SK-N-SH treated with all-trans-retinoic acid at 6 μM for 48 hours (cell line): ENCODE measurements around the gene TLN1.

ENCODE experiments used
- ATAC-seq: fragments of 200-7000 bp; cut with Tn5 transposase; 3 replicates; pipeline ENCODE4 v1.9.1; 2020; ENCODE audit warnings: mild to moderate bottlenecking, moderate library complexity
- BACH2 ChIP-seq: fragments of 250-450 bp; sonication (Bioruptor Pico); IDR thresholded peaks from 2 replicates; pipeline ENCODE4 v1.9.0; 2021; ENCODE audit warnings: mild to moderate bottlenecking, borderline replicate concordance
- CREB5 ChIP-seq: fragments of 250-450 bp; sonication (Bioruptor Pico); IDR thresholded peaks from 2 replicates; pipeline ENCODE4 v1.5.1; 2020; ENCODE audit warnings: low read depth, mild to moderate bottlenecking, moderate library complexity
- CSDC2 ChIP-seq: fragments of 250-450 bp; sonication (Bioruptor Pico); IDR thresholded peaks from 2 replicates; pipeline ENCODE4 v1.5.0; 2020; ENCODE audit warnings: mild to moderate bottlenecking, moderate library complexity
- CSRNP3 ChIP-seq: fragments of 250-450 bp; sonication (Bioruptor Pico); IDR thresholded peaks from 2 replicates; pipeline ENCODE4 v1.5.1; 2021; ENCODE audit warnings: mild to moderate bottlenecking, moderate library complexity
- GLIS3 ChIP-seq: fragments of 250-450 bp; sonication (Bioruptor Pico); IDR thresholded peaks from 2 replicates; pipeline ENCODE4 v1.5.0; 2020; ENCODE audit warnings: mild to moderate bottlenecking, moderate library complexity
- ISL1 ChIP-seq: fragments of 250-450 bp; sonication (Bioruptor Pico); IDR thresholded peaks from 2 replicates; pipeline ENCODE4 v2.1.2; 2022; ENCODE audit warnings: mild to moderate bottlenecking, moderate library complexity
- OSR1 ChIP-seq: fragments of 250-450 bp; sonication (Bioruptor Pico); IDR thresholded peaks from 2 replicates; pipeline ENCODE4 v1.8.0; 2022; ENCODE audit warnings: moderate library complexity, mild to moderate bottlenecking, inconsistent platforms
- PATZ1 ChIP-seq: fragments of 250-450 bp; sonication (Bioruptor Pico); IDR thresholded peaks from 2 replicates; pipeline ENCODE4 v1.8.0; 2020; ENCODE audit warnings: mild to moderate bottlenecking, moderate library complexity, borderline replicate concordance
- POU6F1 ChIP-seq: fragments of 250-450 bp; sonication (Bioruptor Pico); IDR thresholded peaks from 2 replicates; pipeline ENCODE4 v1.8.0; 2021; ENCODE audit warnings: low read depth, mild to moderate bottlenecking, moderate library complexity, borderline replicate concordance
- PPARA ChIP-seq: fragments of 250-450 bp; sonication (Bioruptor Pico); IDR thresholded peaks from 2 replicates; pipeline ENCODE4 v1.5.0; 2020; ENCODE audit warnings: mild to moderate bottlenecking, borderline replicate concordance
- RARB ChIP-seq: fragments of 250-450 bp; sonication (Bioruptor Pico); IDR thresholded peaks from 2 replicates; pipeline ENCODE4 v1.8.0; 2021; ENCODE audit warnings: mild to moderate bottlenecking, moderate library complexity
- SNAI2 ChIP-seq: fragments of 250-450 bp; sonication (Bioruptor Pico); IDR thresholded peaks from 2 replicates; pipeline ENCODE4 v1.5.0; 2020; ENCODE audit warnings: mild to moderate bottlenecking, moderate library complexity
- TCF4 ChIP-seq: fragments of 250-450 bp; sonication (Bioruptor Pico); IDR thresholded peaks from 2 replicates; pipeline ENCODE4 v1.8.0; 2021; ENCODE audit warnings: mild to moderate bottlenecking, moderate library complexity, borderline replicate concordance
- TOX ChIP-seq: fragments of 250-450 bp; sonication (Bioruptor Pico); IDR thresholded peaks from 2 replicates; pipeline ENCODE4 v1.8.0; 2021; ENCODE audit warnings: mild to moderate bottlenecking, moderate library complexity, borderline replicate concordance
- TSHZ2 ChIP-seq: fragments of 250-450 bp; sonication (Bioruptor Pico); IDR thresholded peaks from 2 replicates; pipeline ENCODE4 v1.5.0; 2020; ENCODE audit warnings: mild to moderate bottlenecking, moderate library complexity
- ZC3H10 ChIP-seq: fragments of 250-450 bp; sonication (Bioruptor Pico); IDR thresholded peaks from 2 replicates; pipeline ENCODE4 v1.5.1; 2021; ENCODE audit warnings: mild to moderate bottlenecking, moderate library complexity
- ZFP3 ChIP-seq: fragments of 250-450 bp; sonication (Bioruptor Pico); IDR thresholded peaks from 2 replicates; pipeline ENCODE4 v1.5.0; 2020; ENCODE audit warnings: mild to moderate bottlenecking, moderate library complexity
- ZFP30 ChIP-seq: fragments of 450-650 bp; formaldehyde crosslinking; IDR thresholded peaks from 2 replicates; pipeline ENCODE4 v1.5.0; 2022; ENCODE audit warnings: mild to moderate bottlenecking, moderate library complexity
- ZNF565 ChIP-seq: fragments of 450-650 bp; formaldehyde crosslinking; conservative IDR thresholded peaks from 2 replicates; pipeline ENCODE4 v1.5.0; 2020; ENCODE audit warnings: low read depth, mild to moderate bottlenecking, moderate library complexity
- ZNF70 ChIP-seq: fragments of 450-650 bp; formaldehyde crosslinking; IDR thresholded peaks from 2 replicates; pipeline ENCODE4 v1.5.0; 2020; ENCODE audit warnings: mild to moderate bottlenecking, moderate library complexity
- ZNF8 ChIP-seq: fragments of 450-650 bp; formaldehyde crosslinking; IDR thresholded peaks from 2 replicates; pipeline ENCODE4 v1.5.0; 2020; ENCODE audit warnings: mild to moderate bottlenecking, moderate library complexity

Gene TLN1

GRCh38 chr9:35731415-35732184 lies 395 bp downstream of the TLN1 start:
- TF ChIP-seq ZNF70 (CRISPR knock-in tag) (no peak), ZFP30 (CRISPR knock-in tag) (no peak), PPARA (CRISPR knock-in tag) (no peak), GLIS3 (CRISPR knock-in tag) (no peak), PATZ1 (CRISPR knock-in tag) (no peak), ZC3H10 (CRISPR knock-in tag) (no peak), TCF4 (no peak), TOX (CRISPR knock-in tag) (no peak), OSR1 (no peak), ISL1 (no peak), POU6F1 (CRISPR knock-in tag) (no peak), SNAI2 (CRISPR knock-in tag) (no peak), ZNF8 (CRISPR knock-in tag) (no peak), BACH2 (CRISPR knock-in tag) (no peak), CREB5 (CRISPR knock-in tag) (no peak), ZNF565 (no peak), CSDC2 (CRISPR knock-in tag) (no peak), ZFP3 (CRISPR knock-in tag) (no peak), RARB (CRISPR knock-in tag) (no peak), TSHZ2 (CRISPR knock-in tag) (no peak)
- no peak for ATAC-seq

- TF ChIP-seq OSR1 (no peak), PATZ1 (CRISPR knock-in tag) (no peak), TCF4 (no peak), ZC3H10 (CRISPR knock-in tag) (no peak), SNAI2 (CRISPR knock-in tag) (no peak), ZNF8 (CRISPR knock-in tag) (no peak), ZNF70 (CRISPR knock-in tag) (no peak), CSRNP3 (CRISPR knock-in tag) (no peak), ZFP30 (CRISPR knock-in tag) (no peak)
- TF ChIP-seq, all 23 proteins: peak for 0
- ATAC-seq: no peak
These were observed 1.5 kb downstream of the TLN1 start for GRCh38 chr9:35730486-35730854.
